PC-9 (cell line): Measurements from ENCODE around the gene IFNA4.
"Not testable (repeated sequence)": the region's sequence is repeated elsewhere in the genome, so short reads cannot be mapped to it uniquely, and the experiment has no call there.

Experiments
- CTCF ChIP-seq: fragments of 200-600 bp; sonication (generic); conservative IDR thresholded peaks from 2 replicates; pipeline ENCODE4 v1.6.1; 2017; ENCODE audit warnings: mixed run types, antibody characterized with exemption, mild to moderate bottlenecking, moderate library complexity
- EZH2 ChIP-seq: fragments of 200-600 bp; sonication (generic); IDR thresholded peaks from 2 replicates; pipeline ENCODE4 v1.8.0; 2017; ENCODE audit warnings: antibody characterized with exemption, low read depth

GRCh38 chr9:21182810-21183736, 4.3 kb downstream of the IFNA4 start:
- peak; percentile 16; the same call in 1 of the 2 replicates for TF ChIP-seq CTCF
- not testable (repeated sequence) for TF ChIP-seq EZH2
